ENCODE results near the gene C2orf49. TPM values are rescaled to one million over a fixed set of nuclear protein-coding genes. Genes with fewer than 3 reads are reported as not detected.
A peak's percentile ranks its signal among the peaks of the same experiment; 100 is the strongest.
"Not testable (repeated sequence)": the region's sequence is repeated elsewhere in the genome, so short reads cannot be mapped to it uniquely, and the experiment has no call there.

C2orf49 gene
- total RNA-seq, 1 experiment from 2014 or later, result 6.7 TPM

DNA sequence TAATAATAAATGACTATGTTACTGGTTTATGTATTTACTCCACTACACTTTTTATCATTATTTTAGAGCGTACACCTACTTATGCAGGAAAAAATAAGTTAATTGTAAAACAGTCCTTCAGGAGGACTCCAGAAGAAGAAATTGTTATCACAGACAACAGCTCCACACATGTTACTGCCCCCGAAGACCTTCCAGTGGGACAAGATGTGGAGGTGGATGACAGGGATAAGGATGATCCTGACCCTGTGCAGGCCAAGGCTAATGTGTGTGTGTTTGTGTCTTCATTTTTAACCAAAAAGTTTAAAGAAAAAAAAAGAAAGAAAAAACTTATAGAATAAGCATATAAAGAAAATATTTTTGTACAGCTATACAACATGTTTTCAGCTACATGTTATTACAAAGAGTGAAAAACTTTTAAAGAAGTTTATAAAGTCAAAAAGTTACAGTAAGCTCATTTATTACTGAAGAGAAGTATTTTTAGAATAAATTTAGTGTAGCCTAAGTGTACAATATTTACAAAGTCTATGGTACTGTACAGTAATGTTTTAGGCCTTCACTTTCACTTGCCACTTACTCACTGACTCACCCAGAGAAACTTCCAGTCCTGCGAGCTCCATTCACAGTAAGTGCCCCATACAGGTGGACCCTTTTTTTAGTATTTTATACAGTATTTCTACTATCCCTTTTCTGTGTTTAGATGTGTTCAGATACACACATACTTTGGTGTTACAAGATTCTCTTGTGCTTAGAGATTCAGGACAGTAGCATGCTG lies 15.3 kb upstream of the C2orf49 start:
- no peak for DNase-seq (ENCODE audit: low spot score)

DNA sequence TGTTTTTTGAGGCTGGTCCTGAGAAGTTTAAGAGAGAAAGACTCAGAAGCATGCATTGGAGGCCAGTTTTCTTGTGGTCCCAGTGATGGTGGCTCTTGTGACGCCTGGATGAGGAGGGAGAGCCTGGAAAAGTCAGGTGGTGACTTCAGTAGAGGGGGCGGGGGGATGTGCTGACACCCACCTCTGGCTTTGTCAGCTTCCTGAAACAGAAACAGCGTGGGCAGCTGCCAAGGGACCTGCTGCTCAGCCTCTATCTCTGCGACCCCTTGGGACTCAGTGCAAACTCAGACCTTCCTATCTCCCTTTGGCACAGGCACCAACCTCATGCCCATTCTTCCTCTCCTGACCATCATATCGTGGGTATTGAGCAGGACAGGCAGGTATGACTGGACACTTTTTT lies 14.2 kb upstream of the C2orf49 start:
- no peak for DNase-seq (ENCODE audit: low spot score)

- no peak for DNase-seq (ENCODE audit: low spot score)
These were observed 13.2 kb upstream of the C2orf49 start for GRCh38 chr2:105324101-105324500.

- DNase-seq (ENCODE audit: low spot score), result no peak
These were observed 12.6 kb upstream of the C2orf49 start for GRCh38 chr2:105324732-105325131.

- DNase-seq (ENCODE audit: low spot score), result no peak
These were observed 11.9 kb upstream of the C2orf49 start for GRCh38 chr2:105325389-105325963.

- not testable (repeated sequence) for DNase-seq (ENCODE audit: low spot score)
These were observed 10.1 kb upstream of the C2orf49 start for GRCh38 chr2:105327271-105327670.

DNA sequence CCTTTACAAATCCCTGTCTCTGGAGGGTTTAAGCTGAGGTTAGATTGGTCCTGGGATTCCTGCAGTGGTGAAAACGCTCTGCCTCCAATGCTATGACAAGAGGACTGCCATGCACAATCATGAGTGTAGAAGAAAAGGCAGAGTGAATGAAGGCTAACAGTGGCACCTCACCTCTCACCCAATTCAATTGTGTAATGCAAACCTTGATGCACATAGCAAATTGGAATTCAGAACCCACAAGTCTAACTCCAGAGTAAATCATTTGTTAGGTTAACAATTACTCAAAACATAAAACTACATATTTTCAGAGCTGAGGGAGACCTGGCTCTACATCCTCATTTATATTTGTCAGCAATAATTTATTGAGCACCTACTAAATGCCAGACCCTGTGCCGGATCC lies 9.7 kb upstream of the C2orf49 start:
- no peak for DNase-seq (ENCODE audit: low spot score)

GRCh38 chr2:105328281-105329196 lies 8.8 kb upstream of the C2orf49 start:
- DNase-seq (ENCODE audit: low spot score), result peak; percentile 59

DNA sequence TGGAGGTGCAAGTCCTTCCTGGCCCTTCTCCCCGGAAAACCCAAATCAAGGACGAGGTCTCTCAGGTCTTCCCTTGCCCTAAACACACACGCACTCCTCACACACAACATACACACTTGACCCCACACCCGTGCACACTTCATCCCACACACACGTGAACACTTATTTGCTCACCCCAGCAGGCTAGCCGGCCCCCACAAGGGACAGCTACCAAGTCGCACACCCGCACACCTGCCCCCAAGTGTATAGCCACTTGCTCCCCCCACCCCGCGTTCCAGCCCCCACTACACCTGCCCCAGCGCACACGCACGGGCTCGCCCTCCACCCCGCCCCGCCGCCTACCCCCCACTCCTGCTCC lies 8.2 kb upstream of the C2orf49 start:
- DNase-seq (ENCODE audit: low spot score), result no peak

- DNase-seq (ENCODE audit: low spot score), result peak; percentile 53
These were observed 7.5 kb upstream of the C2orf49 start, which contains the start of gene TGFBRAP1 for GRCh38 chr2:105329561-105330495. Gene TGFBRAP1 (minus strand): TSS chr2:105329735. CDS start chr2:105308301, 21,434 bp downstream.

- peak; percentile 42 for DNase-seq (ENCODE audit: low spot score)
These were observed 6.5 kb upstream of the C2orf49 start for GRCh38 chr2:105330681-105331375.

DNA sequence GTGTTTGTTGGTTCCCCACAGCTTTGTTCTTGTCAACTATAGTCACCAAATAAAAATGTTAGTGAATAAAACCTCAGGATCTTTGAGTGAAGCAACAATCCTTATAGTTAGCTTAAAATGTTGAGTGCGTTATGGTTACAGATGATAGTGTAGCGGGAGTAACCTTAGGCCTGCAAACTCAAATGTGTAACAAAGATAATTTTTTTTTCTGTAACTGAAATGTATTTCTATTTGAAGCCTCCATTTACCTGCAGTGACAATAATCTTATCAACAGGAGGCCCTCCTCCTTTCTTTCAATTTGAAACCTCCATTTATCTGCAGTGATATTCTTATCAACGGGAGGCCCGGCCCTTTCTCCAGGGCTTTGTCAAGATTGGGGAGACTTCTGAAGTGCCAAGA lies 3.1 kb upstream of the C2orf49 start:
- DNase-seq (ENCODE audit: low spot score), result no peak

DNA sequence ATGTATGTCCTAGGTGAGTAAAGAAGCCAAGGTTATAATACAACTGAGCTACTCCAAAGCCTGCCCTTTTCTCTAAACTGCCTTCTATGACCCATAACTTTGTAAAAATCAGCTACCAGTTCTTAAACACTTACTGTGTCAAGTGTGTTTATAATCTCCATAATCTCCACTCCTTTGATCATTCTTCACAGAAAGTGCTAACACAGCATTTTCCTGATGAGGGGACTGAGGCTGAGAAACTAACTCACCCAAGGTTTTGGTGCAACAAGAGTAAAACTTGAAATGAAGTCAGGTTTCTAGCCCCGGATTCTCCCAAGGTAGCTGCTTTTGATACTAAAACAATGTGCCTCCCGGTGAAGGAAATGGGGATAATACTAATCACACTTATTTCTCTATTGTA lies 1.9 kb upstream of the C2orf49 start:
- DNase-seq (ENCODE audit: low spot score), result no peak

DNA sequence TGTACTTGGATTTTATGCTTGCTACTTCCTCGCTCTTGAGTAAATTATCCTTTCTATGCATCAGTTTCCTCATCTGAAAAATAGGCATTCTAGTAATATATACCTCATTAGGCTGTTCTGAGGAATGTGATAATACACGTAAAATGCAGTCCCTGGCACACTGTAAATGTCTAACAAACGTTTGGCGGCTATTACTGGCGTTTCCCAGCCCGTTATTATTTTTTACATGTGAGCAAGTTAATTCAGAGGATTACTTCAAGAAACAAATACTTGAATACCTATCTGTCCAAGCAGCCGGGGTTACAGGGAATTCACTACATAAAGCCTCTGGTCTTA lies 586 bp upstream of the C2orf49 start:
- no peak for DNase-seq (ENCODE audit: low spot score)

DNA sequence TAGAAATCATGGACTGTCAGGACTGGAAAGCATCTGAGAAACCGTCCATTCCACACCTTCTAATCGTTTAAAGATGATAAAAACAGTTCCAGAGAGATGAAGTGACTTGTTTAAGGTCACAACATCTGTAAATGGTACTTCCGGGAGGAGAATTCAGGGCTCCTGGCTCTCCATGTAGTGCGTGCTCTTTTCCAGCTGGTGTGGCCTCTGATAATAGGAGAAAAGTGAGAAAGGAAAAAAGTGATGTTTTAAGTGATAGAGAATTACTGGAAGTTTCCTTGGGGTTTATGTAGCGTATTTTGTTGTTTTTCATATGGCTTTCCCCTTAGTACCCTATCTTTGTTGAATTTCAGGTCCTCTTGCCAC lies 663 bp downstream of the C2orf49 start:
- DNase-seq (ENCODE audit: low spot score), result no peak

DNA sequence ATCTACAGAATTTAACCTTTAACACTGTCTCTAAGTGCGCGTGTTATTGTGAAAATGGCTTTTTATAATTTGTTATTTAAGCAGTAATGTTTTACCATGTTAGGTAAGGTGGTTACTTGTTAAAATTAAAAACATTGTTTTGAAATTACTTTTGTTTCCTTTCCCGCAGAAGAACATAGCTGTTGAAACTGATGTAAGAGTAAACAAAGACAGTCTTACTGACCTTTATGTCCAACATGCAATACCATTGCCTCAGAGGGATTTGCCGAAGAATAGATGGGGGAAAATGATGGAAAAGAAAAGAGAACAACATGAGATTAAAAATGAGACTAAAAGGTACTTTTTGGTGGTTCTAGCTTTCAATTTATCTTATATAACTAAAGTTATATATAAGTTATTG lies 2.1 kb downstream of the C2orf49 start:
- DNase-seq (ENCODE audit: low spot score), result no peak

DNA sequence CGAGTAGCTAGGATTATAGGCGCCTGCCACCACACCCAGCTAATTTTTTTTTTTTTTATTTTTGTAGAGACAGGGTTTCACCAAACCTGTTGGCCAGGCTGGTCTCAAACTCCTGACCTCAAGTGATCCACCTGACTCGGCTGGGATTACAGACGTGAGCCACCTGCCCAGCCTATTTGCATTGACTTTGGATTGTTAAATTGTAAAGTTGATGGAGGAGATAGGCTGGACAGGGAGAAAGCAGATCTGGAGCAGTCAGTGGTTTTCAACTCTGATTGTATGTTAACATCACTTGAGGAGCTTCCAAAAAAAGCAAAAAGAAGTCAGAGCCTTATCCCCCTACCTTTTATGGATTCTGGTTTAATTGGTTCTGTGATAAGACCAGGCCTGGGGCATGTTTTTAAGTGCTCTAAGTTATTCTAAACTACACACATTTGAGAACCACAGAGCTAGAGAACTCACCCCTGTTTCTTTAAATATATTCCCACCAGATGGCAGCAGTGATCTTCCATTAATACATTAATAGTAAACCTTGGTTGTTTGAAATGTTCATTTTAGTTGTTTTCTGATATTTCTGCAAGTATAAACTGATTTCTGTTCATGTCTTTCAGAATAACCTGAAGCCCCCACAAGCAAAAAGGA lies 7.5 kb downstream of the C2orf49 start:
- DNase-seq (ENCODE audit: low spot score), result peak; percentile 76

- DNase-seq (ENCODE audit: low spot score), result no peak
These were observed 19.8 kb downstream of the C2orf49 start for GRCh38 chr2:105357122-105357521.

- DNase-seq (ENCODE audit: low spot score), result no peak
These were observed 21.3 kb downstream of the C2orf49 start for GRCh38 chr2:105358593-105358992.
